H1 (cell line): ENCODE results near the gene SLC25A47. TPM values are rescaled to one million over a fixed set of nuclear protein-coding genes. Genes with fewer than 3 reads are reported as not detected.
A peak's percentile ranks its signal among the peaks of the same experiment; 100 is the strongest.

ENCODE experiments used
- CTCF ChIA-PET: fragments of 300-600 bp; sonication (Branson Sonifier 250); formaldehyde crosslinking; loops from one replicate; lab custom pipeline; 2021; ENCODE audit not compliant: partially characterized antibody; lab: Charles Lee
- POLR2A ChIA-PET: fragments of 300-600 bp; sonication (Branson Sonifier 250); formaldehyde crosslinking; loops from one replicate; lab custom pipeline; 2021; ENCODE audit warnings: inconsistent platforms; ENCODE audit not compliant: partially characterized antibody; lab: Charles Lee
- DNase-seq, 2 experiments: peaks; one replicate each; pipeline versions ENCODE4 v3.0.0 to v3.0.0-alpha.2; 2010 to 2022; ENCODE audit warnings: low spot score in 2 of 2, low read depth in 1 of 2, mixed read lengths in 1 of 2
- FAIRE-seq: peaks from 2 replicates; lab custom pipeline; 2011; peaks lifted over from hg19 to GRCh38; lab: Jason Lieb, UNC
- H2AFZ ChIP-seq: 2 replicates; pipeline ENCODE4 v1.8.1; 2012; ENCODE audit warnings: low read length, inconsistent platforms
- H2AK5ac ChIP-seq: 2 replicates; pipeline ENCODE4 v1.6.1; 2013; ENCODE audit warnings: low read depth, low read length
- H2BK120ac ChIP-seq: replicated peaks from 2 replicates; pipeline ENCODE3; 2013; ENCODE audit warnings: low read depth, low read length, inconsistent platforms
- H2BK12ac ChIP-seq: 2 replicates; pipeline ENCODE4 v1.6.1; 2013; ENCODE audit warnings: low read depth, low read length
- H2BK15ac ChIP-seq: 2 replicates; pipeline ENCODE4 v1.6.1; 2013; ENCODE audit warnings: low read length
- H2BK20ac ChIP-seq: 2 replicates; pipeline ENCODE4 v1.6.1; 2013; ENCODE audit warnings: low read length
- H2BK5ac ChIP-seq: 2 replicates; pipeline ENCODE4 v1.6.1; 2013; ENCODE audit warnings: low read depth, low read length
- H3K14ac ChIP-seq: 2 replicates; pipeline ENCODE4 v1.6.1; 2013; ENCODE audit warnings: inconsistent platforms; ENCODE audit not compliant: insufficient read length
- H3K18ac ChIP-seq: 2 replicates; pipeline ENCODE4 v1.6.1; 2013; ENCODE audit warnings: low read length; ENCODE audit errors: extremely low read depth
- H3K23ac ChIP-seq: 2 replicates; pipeline ENCODE4 v1.6.1; 2013; ENCODE audit warnings: inconsistent platforms; ENCODE audit not compliant: insufficient read length
- H3K23me2 ChIP-seq: 2 replicates; pipeline ENCODE4 v1.6.1; 2013; ENCODE audit warnings: low read depth, low read length
- H3K27ac ChIP-seq: 2 replicates; pipeline ENCODE4 v1.6.1; 2011; ENCODE audit warnings: low read depth, low read length, inconsistent platforms
- H3K27me3 ChIP-seq, 4 experiments: replicated peaks in 1 of 4; 1 replicate in 1 of 4; 2 replicates in 3 of 4; pipeline versions ENCODE4 v1.6.1 to v1.8.1; 2011 to 2013; ENCODE audit warnings: low read length in 3 of 4, mild to moderate bottlenecking in 3 of 4, inconsistent platforms in 2 of 4, mixed read lengths in 2 of 4, moderate library complexity in 1 of 4; ENCODE audit not compliant: control insufficient read depth in 3 of 4, insufficient read depth in 3 of 4; ENCODE audit errors: extremely low read depth in 1 of 4
- H3K36me3 ChIP-seq, 4 experiments: 2 replicates each; pipeline versions ENCODE4 v1.6.1 to v1.8.1; 2011 to 2013; ENCODE audit warnings: mild to moderate bottlenecking in 4 of 4, low read length in 3 of 4, moderate library complexity in 2 of 4, control low read depth in 1 of 4, inconsistent platforms in 1 of 4; ENCODE audit not compliant: insufficient read depth in 4 of 4, control insufficient read depth in 2 of 4
- H3K4ac ChIP-seq: replicated peaks from 2 replicates; pipeline ENCODE3; 2013; ENCODE audit warnings: low read length, low read depth, mixed read lengths, inconsistent platforms; ENCODE audit not compliant: insufficient read length
- H3K4me1 ChIP-seq, 4 experiments: replicated peaks in 1 of 4; 1 replicate in 1 of 4; 2 replicates in 3 of 4; pipeline versions ENCODE4 v1.6.1 to v1.8.1; 2011 to 2013; ENCODE audit warnings: low read length in 3 of 4, inconsistent platforms in 2 of 4, mixed read lengths in 1 of 4; ENCODE audit not compliant: insufficient read depth in 4 of 4, control insufficient read depth in 3 of 4
- H3K4me2 ChIP-seq, 2 experiments: 2 replicates each; pipeline versions ENCODE4 v1.6.1 to v1.8.1; 2011 to 2013; ENCODE audit warnings: low read depth in 2 of 2, low read length in 2 of 2, control low read depth in 1 of 2, inconsistent platforms in 1 of 2, mild to moderate bottlenecking in 1 of 2; ENCODE audit not compliant: insufficient read depth in 1 of 2
- H3K4me3 ChIP-seq, 4 experiments: fragments of 200-600, 300-600 bp in 1 of 4; sonication (generic), shearing (Covaris generic), sonication (Bioruptor Twin) in 1 of 4; 2 replicates each; pipeline versions ENCODE4 v1.5.1 to v1.8.1; 2011 to 2016; ENCODE audit warnings: low read length in 4 of 4, low read depth in 3 of 4, control low read depth in 2 of 4, inconsistent platforms in 2 of 4, mild to moderate bottlenecking in 2 of 4, mixed read lengths in 1 of 4, moderate library complexity in 1 of 4; ENCODE audit not compliant: insufficient read depth in 2 of 4; ENCODE audit errors: extremely low read depth in 1 of 4
- H3K56ac ChIP-seq: replicated peaks from 2 replicates; pipeline ENCODE3; 2013; ENCODE audit warnings: low read depth, mild to moderate bottlenecking, mixed read lengths, low read length, inconsistent platforms; ENCODE audit not compliant: insufficient read length
- H3K79me1 ChIP-seq: 2 replicates; pipeline ENCODE4 v1.6.1; 2013; ENCODE audit warnings: low read depth, low read length, control low read depth
- H3K79me2 ChIP-seq, 2 experiments: 2 replicates each; pipeline versions ENCODE4 v1.6.1 to v1.8.1; 2012 to 2013; ENCODE audit warnings: low read length in 2 of 2, mild to moderate bottlenecking in 2 of 2, inconsistent platforms in 1 of 2; ENCODE audit not compliant: insufficient read depth in 2 of 2, control insufficient read depth in 1 of 2
- H3K9ac ChIP-seq, 4 experiments: replicated peaks in 1 of 4; 1 replicate in 1 of 4; 2 replicates in 3 of 4; pipeline versions ENCODE4 v1.6.1 to v1.8.1; 2011 to 2013; ENCODE audit warnings: low read depth in 3 of 4, low read length in 3 of 4, control low read depth in 2 of 4, mild to moderate bottlenecking in 2 of 4, moderate library complexity in 2 of 4, inconsistent platforms in 1 of 4; ENCODE audit errors: extremely low read depth in 1 of 4
- H3K9me3 ChIP-seq, 2 experiments: 2 replicates each; pipeline versions ENCODE4 v1.6.1 to v1.8.1; 2012 to 2013; ENCODE audit warnings: mild to moderate bottlenecking in 2 of 2, moderate library complexity in 2 of 2, control low read depth in 1 of 2, inconsistent platforms in 1 of 2, low read depth in 1 of 2, low read length in 1 of 2, mixed read lengths in 1 of 2; ENCODE audit not compliant: insufficient read depth in 2 of 2
- H4K20me1 ChIP-seq, 2 experiments: replicated peaks in 1 of 2; 2 replicates each; pipeline versions ENCODE3 to v1.8.1; 2011 to 2013; ENCODE audit warnings: inconsistent platforms in 2 of 2, low read length in 2 of 2, mild to moderate bottlenecking in 1 of 2; ENCODE audit not compliant: insufficient read depth in 2 of 2, control insufficient read depth in 1 of 2
- H4K5ac ChIP-seq: 2 replicates; pipeline ENCODE4 v1.6.1; 2013; ENCODE audit warnings: low read length, low read depth, mixed read lengths, inconsistent platforms; ENCODE audit not compliant: insufficient read length
- H4K8ac ChIP-seq: 2 replicates; pipeline ENCODE4 v1.8.0; 2013; ENCODE audit warnings: mild to moderate bottlenecking, moderate library complexity, low read length, inconsistent platforms; ENCODE audit not compliant: insufficient read depth; ENCODE audit errors: extremely low read depth
- H4K91ac ChIP-seq: replicated peaks from 2 replicates; pipeline ENCODE3; 2013; ENCODE audit warnings: low read length, mixed read lengths, inconsistent platforms; ENCODE audit not compliant: insufficient read length
- CREB1 ChIP-seq: IDR thresholded peaks from 2 replicates; pipeline ENCODE4 v1.6.1; 2012; ENCODE audit warnings: inconsistent platforms
- JUN ChIP-seq: IDR thresholded peaks from 2 replicates; pipeline ENCODE4 v1.6.1; 2011; ENCODE audit warnings: low read depth, mild to moderate bottlenecking, improper control_type of control experiment, low read length
- MAFK ChIP-seq: IDR thresholded peaks from 2 replicates; pipeline ENCODE4 v1.6.1; 2012; ENCODE audit warnings: low read depth, mild to moderate bottlenecking, improper control_type of control experiment, low read length
- NANOG ChIP-seq: IDR thresholded peaks from 2 replicates; pipeline ENCODE4 v1.6.1; 2011; ENCODE audit warnings: low read length, low read depth, mild to moderate bottlenecking, inconsistent platforms; ENCODE audit not compliant: insufficient read depth, poor library complexity, severe bottlenecking
- POU5F1 ChIP-seq: IDR thresholded peaks from 2 replicates; pipeline ENCODE4 v1.6.1; 2011; ENCODE audit warnings: low read depth, mild to moderate bottlenecking, low read length, moderate library complexity
- RNF2 ChIP-seq: fragments of 200-900, 300-1000 bp; sonication (generic); IDR thresholded peaks from 2 replicates; pipeline ENCODE4 v1.7.1; 2016; ENCODE audit warnings: borderline replicate concordance, low read depth, mild to moderate bottlenecking, antibody characterized with exemption, low read length; ENCODE audit not compliant: poor library complexity, severe bottlenecking; ENCODE audit errors: missing control alignments
- TAF1 ChIP-seq: IDR thresholded peaks from 2 replicates; pipeline ENCODE4 v1.6.1; 2011; ENCODE audit warnings: mild to moderate bottlenecking, low read depth, low read length
- WGBS, 2 experiments: shearing (Covaris generic) in 1 of 2; methylation state at CpG; one replicate each; pipeline versions ENCODE4 v1.1.6 to v1.1.7; 2013 to 2015; ENCODE audit warnings: low lambda C conversion rate in 2 of 2, mixed read lengths in 2 of 2, inconsistent platforms in 1 of 2, low coverage in 1 of 2, missing lambda C conversion rate in 1 of 2; ENCODE audit not compliant: insufficient replicate concordance in 2 of 2, insufficient coverage in 1 of 2, insufficient read length in 1 of 2; ENCODE audit errors: extremely low coverage in 1 of 2, missing lambda C conversion rate in 1 of 2; 5-methylcytosine and 5-hydroxymethylcytosine counted together
- polyA plus RNA-seq, 7 experiments: library from polyadenylated mRNA; depleted of rRNA in 3 of 7; stranded (reverse) in 5 of 7; unstranded in 2 of 7; fragments of >200 nt in 5 of 7; fragments of 200-250 nt in 2 of 7; gene quantifications; 1 replicate in 5 of 7; 2 replicates in 1 of 7; 4 replicates in 1 of 7; pipeline versions ENCODE4 v1.2.1 to v1.2.3, GENCODE V29; 2011 to 2013; ENCODE audit warnings: missing spikeins in 2 of 7, mixed read lengths in 2 of 7
- total RNA-seq: library from RNA; stranded (reverse); fragmentation: NEBNext Ultra II Directional; extraction: Animal tissue kit (Norgen Biotek cat#: 25700); gene quantifications from 2 replicates; pipeline ENCODE4 v1.2.1, GENCODE V29; 2021

The SLC25A47 gene
- total and polyA plus RNA-seq, 2 of the 8 experiments (the other 6 are each of a cell fraction or from before 2014, with no cell fraction given): not detected

GRCh38 chr14:100314724-100315123 lies 8.4 kb upstream of the SLC25A47 start:
- Histone ChIP-seq H2AFZ (no peak overlapping the region), H2BK12ac (no peak overlapping the region), H3K79me1 (no peaks in the 10 kb centered on the region), H3K23ac (no peak overlapping the region), H3K4me1 (peaks cover 0 to 8% (median 2%) of the 10 kb centered on the region in 4 experiments; a peak in 5 of 7 replicates), H3K27ac (no peak overlapping the region), H2BK15ac (no peak overlapping the region), H3K4me2 (no peak overlapping the region), H2AK5ac (peak overlapping the region; percentile 4; the same call in 1 of the 2 replicates), H2BK120ac (no peak overlapping the region), H2BK5ac (no peak overlapping the region), H2BK20ac (0 out of 2 replicates have a peak overlapping the region, but pooled peaks have one; percentile 34), H4K8ac (no peak overlapping the region), H4K91ac (no peak overlapping the region), H3K18ac (no peak overlapping the region), H3K4me3 (no peak overlapping the region), H3K9me3 (no peaks in the 10 kb centered on the region), H3K23me2 (no peaks in the 10 kb centered on the region; the same call in 1 of the 2 replicates), H3K56ac (no peak overlapping the region), H3K4ac (peak overlapping the region; percentile 66), H3K79me2 (no peaks in the 10 kb centered on the region)
- POLR2A ChIA-PET: interaction anchor here (0.6 to 2.1 kb wide), 5 partner anchors 8 to 29 kb away, joined by 3 to 10 read pairs (median 4); partner anchors contain the start of gene SLC25A29
- DNase-seq: no peak
- CTCF ChIA-PET: interaction anchor here (0.6 to 3.0 kb wide), 5 partner anchors 13 to 68 kb away, joined by 3 to 17 read pairs (median 3); no protein-coding TSS in a partner anchor
- no peak for TF ChIP-seq TAF1
- TF ChIP-seq CREB1: no peak
- TF ChIP-seq RNF2: no peak
- no peak for TF ChIP-seq JUN
- TF ChIP-seq POU5F1: no peak
- TF ChIP-seq MAFK: no peak
- TF ChIP-seq NANOG: no peak
- TF ChIP-seq, all 59 proteins: peak for 0
- Histone ChIP-seq H3K36me3 (no peaks in the 10 kb centered on the region), H4K20me1 (peaks cover 0 to 2% of the 10 kb centered on the region in 2 experiments), H3K27me3 (no peaks in the 10 kb centered on the region; a peak in 2 of 7 replicates), H3K9ac (no peak overlapping the region), H3K14ac (no peak overlapping the region), H4K5ac (no peak overlapping the region)
- no peak for FAIRE-seq
- WGBS, 2 experiments: 88% methylated on average over 5 of the region's 6 CpGs; no CpG with 5 or more reads in 1 of the 2 experiments
